IMR-90 (cell line): ENCODE results near the gene UBASH3B. TPM values are rescaled to one million over a fixed set of nuclear protein-coding genes. Genes with fewer than 3 reads are reported as not detected.
A peak's percentile ranks its signal among the peaks of the same experiment; 100 is the strongest.

ENCODE experiments used
- ATAC-seq: fragments of 200-7000 bp; cut with Tn5 transposase; 2 replicates; pipeline ENCODE4 v1.9.1; 2020; ENCODE audit warnings: low read depth, mild to moderate bottlenecking, moderate library complexity
- BruUV-seq: library from RNA; stranded (reverse); fragments of 400-500 nt; replicated peaks from 2 replicates; lab custom pipeline; 2021; lab: Mats Ljungman, UMichigan
- CTCF ChIA-PET: fragments of 300-600 bp; formaldehyde crosslinking; extraction: SDS; loops from one replicate; lab custom pipeline; 2021; ENCODE audit warnings: antibody characterized with exemption; lab: Yijun Ruan, JAX
- POLR2A ChIA-PET: fragments of 300-600 bp; sonication (Branson Sonifier 250); formaldehyde crosslinking; loops from one replicate; lab custom pipeline; 2022; ENCODE audit warnings: antibody characterized with exemption; ENCODE audit not compliant: unreplicated experiment; lab: Charles Lee
- DNase-seq: peaks from one replicate; pipeline ENCODE4 v3.0.0; 2013
- H2AFZ ChIP-seq: replicated peaks from 2 replicates; pipeline ENCODE3; 2013; ENCODE audit warnings: low read length, mild to moderate bottlenecking; ENCODE audit not compliant: poor library complexity
- H2AK5ac ChIP-seq: 2 replicates; pipeline ENCODE4 v1.6.1; 2013; ENCODE audit warnings: low read depth, low read length, inconsistent platforms
- H2AK9ac ChIP-seq: replicated peaks from 2 replicates; pipeline ENCODE3; 2013; ENCODE audit warnings: mild to moderate bottlenecking, low read depth, low read length, moderate library complexity; ENCODE audit not compliant: poor library complexity
- H2BK120ac ChIP-seq: 2 replicates; pipeline ENCODE4 v1.6.1; 2013; ENCODE audit warnings: low read depth, low read length, inconsistent platforms
- H2BK15ac ChIP-seq: 3 replicates; pipeline ENCODE4 v1.6.1; 2013; ENCODE audit warnings: low read depth, low read length, inconsistent platforms
- H2BK20ac ChIP-seq: 2 replicates; pipeline ENCODE4 v1.6.1; 2013; ENCODE audit warnings: low read depth, mild to moderate bottlenecking, inconsistent platforms, low read length, moderate library complexity
- H2BK5ac ChIP-seq: 2 replicates; pipeline ENCODE4 v1.6.1; 2013; ENCODE audit warnings: mild to moderate bottlenecking, low read depth, low read length, inconsistent platforms; ENCODE audit not compliant: poor library complexity, severe bottlenecking
- H3K14ac ChIP-seq: replicated peaks from 2 replicates; pipeline ENCODE4 v1.6.1; 2013; ENCODE audit warnings: low read depth, low read length, inconsistent platforms
- H3K18ac ChIP-seq: 2 replicates; pipeline ENCODE4 v1.6.1; 2013; ENCODE audit warnings: low read depth, low read length, control low read depth
- H3K23ac ChIP-seq: 2 replicates; pipeline ENCODE4 v1.6.1; 2013; ENCODE audit warnings: low read depth, low read length, inconsistent platforms
- H3K27ac ChIP-seq: 2 replicates; pipeline ENCODE4 v1.5.1; 2013; ENCODE audit warnings: mild to moderate bottlenecking, control low read depth, low read length; ENCODE audit not compliant: insufficient read depth
- H3K27me3 ChIP-seq: 2 replicates; pipeline ENCODE4 v1.6.1; 2013; ENCODE audit warnings: low read length; ENCODE audit not compliant: control insufficient read depth, insufficient read depth
- H3K36me3 ChIP-seq: 2 replicates; pipeline ENCODE4 v1.6.1; 2013; ENCODE audit warnings: low read length, mixed read lengths; ENCODE audit not compliant: control insufficient read depth, insufficient read depth
- H3K4ac ChIP-seq: 2 replicates; pipeline ENCODE4 v1.6.1; 2013; ENCODE audit warnings: low read depth, low read length, inconsistent platforms
- H3K4me1 ChIP-seq: 2 replicates; pipeline ENCODE4 v1.6.1; 2013; ENCODE audit warnings: low read length, mixed read lengths; ENCODE audit not compliant: control insufficient read depth, insufficient read depth
- H3K4me2 ChIP-seq: 2 replicates; pipeline ENCODE4 v1.6.1; 2013; ENCODE audit warnings: low read depth, mild to moderate bottlenecking, control low read depth, low read length, moderate library complexity
- H3K4me3 ChIP-seq: 2 replicates; pipeline ENCODE4 v1.5.1; 2013; ENCODE audit warnings: low read depth, mild to moderate bottlenecking, control low read depth, low read length, moderate library complexity; ENCODE audit not compliant: insufficient read depth
- H3K56ac ChIP-seq: 2 replicates; pipeline ENCODE4 v1.6.1; 2013; ENCODE audit warnings: low read length, inconsistent platforms; ENCODE audit not compliant: insufficient read depth; ENCODE audit errors: extremely low read depth
- H3K79me1 ChIP-seq, 2 experiments: 2 replicates each; pipeline ENCODE4 v1.6.1; 2013; ENCODE audit warnings: low read length in 2 of 2, inconsistent platforms in 1 of 2, low read depth in 1 of 2
- H3K9ac ChIP-seq: 2 replicates; pipeline ENCODE4 v1.6.1; 2013; ENCODE audit warnings: low read depth, low read length, control low read depth
- H3K9me1 ChIP-seq: 2 replicates; pipeline ENCODE4 v1.6.1; 2013; ENCODE audit warnings: low read length, inconsistent platforms; ENCODE audit not compliant: insufficient read depth
- H3K9me3 ChIP-seq: 2 replicates; pipeline ENCODE4 v1.6.1; 2013; ENCODE audit warnings: low read length; ENCODE audit not compliant: control insufficient read depth, insufficient read depth
- H4K20me1 ChIP-seq: 2 replicates; pipeline ENCODE4 v1.6.1; 2013; ENCODE audit warnings: low read length, inconsistent platforms; ENCODE audit not compliant: insufficient read depth
- H4K5ac ChIP-seq: 2 replicates; pipeline ENCODE4 v1.6.1; 2013; ENCODE audit warnings: mild to moderate bottlenecking, low read depth, low read length, control low read depth
- H4K8ac ChIP-seq, 2 experiments: 2 replicates each; pipeline ENCODE4 v1.6.1; 2013; ENCODE audit warnings: low read depth in 2 of 2, low read length in 2 of 2, control low read depth in 1 of 2, inconsistent platforms in 1 of 2
- H4K91ac ChIP-seq: 2 replicates; pipeline ENCODE4 v1.6.1; 2013; ENCODE audit warnings: low read depth, low read length, inconsistent platforms; ENCODE audit not compliant: insufficient read depth
- BHLHE40 ChIP-seq: fragments of 150-350 bp; IDR thresholded peaks from 2 replicates; pipeline ENCODE4 v1.6.1; 2016; ENCODE audit warnings: mild to moderate bottlenecking, low read depth, low read length
- CEBPB ChIP-seq: IDR thresholded peaks from 2 replicates; pipeline ENCODE4 v1.6.1; 2012; ENCODE audit warnings: low read depth, low read length, improper control_type of control experiment
- FOS ChIP-seq: fragments of 150-350 bp; IDR thresholded peaks from 2 replicates; pipeline ENCODE4 v1.6.1; 2016; ENCODE audit warnings: low read depth, low read length
- MAFK ChIP-seq: IDR thresholded peaks from 2 replicates; pipeline ENCODE4 v1.6.1; 2012; ENCODE audit warnings: low read depth, low read length, improper control_type of control experiment
- MAZ ChIP-seq: IDR thresholded peaks from 2 replicates; pipeline ENCODE4 v1.6.1; 2012; ENCODE audit warnings: low read depth, mild to moderate bottlenecking, low read length, improper control_type of control experiment, moderate library complexity, borderline replicate concordance
- NFE2L2 ChIP-seq: fragments of 150-350 bp; IDR thresholded peaks from 2 replicates; pipeline ENCODE4 v1.6.1; 2016; ENCODE audit warnings: low read depth, mild to moderate bottlenecking, low read length
- POLR2A ChIP-seq: IDR thresholded peaks from 2 replicates; pipeline ENCODE4 v1.6.1; 2012; ENCODE audit warnings: mild to moderate bottlenecking, low read depth, low read length
- RCOR1 ChIP-seq: IDR thresholded peaks from 2 replicates; pipeline ENCODE4 v1.6.1; 2012; ENCODE audit warnings: mild to moderate bottlenecking, low read length, improper control_type of control experiment; ENCODE audit not compliant: insufficient replicate concordance
- WGBS, 2 experiments: methylation state at CpG; one replicate each; pipeline versions ENCODE4 v1.1.5 to v1.1.7; 2013; ENCODE audit warnings: missing lambda C conversion rate in 2 of 2; ENCODE audit not compliant: insufficient read length in 1 of 2; ENCODE audit errors: extremely low coverage in 2 of 2; 5-methylcytosine and 5-hydroxymethylcytosine counted together
- dilution Hi-C: fragments of 300-500 bp; cut with HindIII; formaldehyde crosslinking; loops from one replicate; pipeline ENCODE4 v1.14.3; 2018; ENCODE audit warnings: low sequenced_read_pairs; ENCODE audit not compliant: unreplicated experiment
- in situ Hi-C: fragments of 300-500 bp; cut with MboI; formaldehyde crosslinking; loops from 3 replicates; pipeline ENCODE4 v1.14.3; 2019; ENCODE audit warnings: low sequenced_read_pairs, inconsistent platforms, mixed read lengths
- intact Hi-C: fragments of 100-400 bp; cut with micrococcal nuclease; formaldehyde crosslinking; loops from 2 replicates; pipeline ENCODE4 v1.10.0; 2022
- polyA plus RNA-seq, 3 experiments: library from polyadenylated mRNA; depleted of rRNA; stranded (reverse); fragments of >200 nt; gene quantifications; 2 replicates each; pipeline ENCODE4 v1.2.3, GENCODE V29; 2012; ENCODE audit warnings: low replicate concordance in 1 of 3
- total RNA-seq: library from RNA; depleted of rRNA; stranded (reverse); fragments of >200 nt; gene quantifications from 2 replicates; pipeline ENCODE4 v1.2.3, GENCODE V29; 2012

The UBASH3B gene
- total and polyA plus RNA-seq, 2 of the 4 experiments (the other 2 are of a cell fraction) = 27.2 to 48.0 TPM

GRCh38 chr11:122731500-122731913 is 76.0 kb downstream of the UBASH3B start:
- ChIA-PET CTCF (no interaction called here), POLR2A (no interaction called here)
- peak overlapping the region; percentile 71; the same call in 1 of the 2 replicates for H2BK20ac ChIP-seq
- 0 out of 3 replicates have a peak overlapping the region, but pooled peaks have one; percentile 62 for H2BK15ac ChIP-seq
- peak; percentile 97 for DNase-seq
- no peak overlapping the region for H3K9ac ChIP-seq
- H3K18ac ChIP-seq = peak overlapping the region; percentile 73
- peak; percentile 70 for TF ChIP-seq CEBPB
- TF ChIP-seq MAZ = no peak
- 0 out of 2 replicates have a peak, but pooled peaks have one; percentile 25 for TF ChIP-seq POLR2A
- TF ChIP-seq MAFK = no peak
- peak; percentile 78 for TF ChIP-seq BHLHE40
- peak; percentile 94 for TF ChIP-seq FOS
- TF ChIP-seq RCOR1 = peak; percentile 76
- TF ChIP-seq NFE2L2 = 0 out of 2 replicates have a peak, but pooled peaks have one; percentile 11
- peaks cover 8 to 69% of the 10 kb centered on the region in 2 experiments for H3K79me1 ChIP-seq
- H4K8ac ChIP-seq = peak overlapping the region in 1 of 2 experiments; percentile 29; a peak in 1 of 4 replicates
- peak overlapping the region; percentile 59; the same call in 1 of the 2 replicates for H3K27ac ChIP-seq
- peak overlapping the region; percentile 8 for H4K5ac ChIP-seq
- no peak overlapping the region; the same call in 1 of the 2 replicates for H3K56ac ChIP-seq
- H3K23ac ChIP-seq = peak overlapping the region; percentile 69
- peaks cover 18% of the 10 kb centered on the region for H4K20me1 ChIP-seq
- H3K4me3 ChIP-seq = no peak overlapping the region
- peaks cover 25% of the 10 kb centered on the region for H3K9me1 ChIP-seq
- peak overlapping the region; percentile 81 for H2BK5ac ChIP-seq
- H3K14ac ChIP-seq = peak overlapping the region; percentile 67
- no CpG with 5 or more reads among the region's 2 CpGs for WGBS, 2 experiments
- H2BK120ac ChIP-seq = peak overlapping the region; percentile 71
- BruUV-seq = no TSS peak
- intact Hi-C loops = loop anchor here (5.0 kb wide), 1 partner anchor 89 kb away; no protein-coding TSS in a partner anchor
- H3K9me3 ChIP-seq = no peaks in the 10 kb centered on the region
- ATAC-seq = peak; percentile 85
- H3K27me3 ChIP-seq = no peaks in the 10 kb centered on the region
- H2AFZ ChIP-seq = no peak overlapping the region
- peaks cover 20% of the 10 kb centered on the region for H3K4me1 ChIP-seq
- H3K4me2 ChIP-seq = peak overlapping the region; percentile 24; the same call in 1 of the 2 replicates
- H2AK5ac ChIP-seq = peak overlapping the region; percentile 64
- H3K36me3 ChIP-seq = no peaks in the 10 kb centered on the region
- in situ Hi-C loops = no loop called here
- peak overlapping the region; percentile 67 for H3K4ac ChIP-seq
- H4K91ac ChIP-seq = peak overlapping the region; percentile 63; the same call in 1 of the 2 replicates
- peak overlapping the region; percentile 37 for H2AK9ac ChIP-seq
- dilution Hi-C loops = no loop called here
